Progenitor cell of endocrine pancreas (in vitro differentiated cells): ENCODE measurements around the gene MRTFA. TPM values are rescaled to one million over a fixed set of nuclear protein-coding genes. Genes with fewer than 3 reads are reported as not detected.

Experiments
- DNase-seq: peaks from one replicate; pipeline ENCODE4 v3.0.0; 2021; ENCODE audit warnings: low spot score; ENCODE audit not compliant: unreplicated experiment
- H3K27ac Mint-ChIP-seq: 2 replicates; pipeline ENCODE4 v1.8.0; 2021; ENCODE audit warnings: mild to moderate bottlenecking, moderate library complexity, mixed read lengths
- H3K27me3 Mint-ChIP-seq: 2 replicates; pipeline ENCODE4 v1.8.0; 2021; ENCODE audit warnings: mixed read lengths
- H3K36me3 Mint-ChIP-seq: 2 replicates; pipeline ENCODE4 v1.8.0; 2022; ENCODE audit warnings: mixed read lengths; ENCODE audit not compliant: insufficient read depth
- H3K4me1 Mint-ChIP-seq: 2 replicates; pipeline ENCODE4 v1.8.0; 2021; ENCODE audit warnings: low read depth, mixed read lengths
- H3K4me3 Mint-ChIP-seq: 2 replicates; pipeline ENCODE4 v1.8.0; 2021; ENCODE audit warnings: low read depth, mild to moderate bottlenecking, moderate library complexity, mixed read lengths
- H3K9me3 Mint-ChIP-seq: 2 replicates; pipeline ENCODE4 v1.8.0; 2021; ENCODE audit warnings: low read depth, mixed read lengths
- CTCF ChIP-seq: fragments of 200-600 bp; sonication (generic); IDR thresholded peaks from one replicate; pipeline ENCODE4 v1.5.0; 2021; ENCODE audit warnings: antibody characterized with exemption, mild to moderate bottlenecking; ENCODE audit not compliant: unreplicated experiment
- total RNA-seq: library from RNA; stranded (reverse); gene quantifications from 2 replicates; pipeline ENCODE4 v1.2.1, GENCODE V29; 2021

MRTFA gene
- total RNA-seq, 1 donor from 2014 or later, result 61.9 TPM

DNA sequence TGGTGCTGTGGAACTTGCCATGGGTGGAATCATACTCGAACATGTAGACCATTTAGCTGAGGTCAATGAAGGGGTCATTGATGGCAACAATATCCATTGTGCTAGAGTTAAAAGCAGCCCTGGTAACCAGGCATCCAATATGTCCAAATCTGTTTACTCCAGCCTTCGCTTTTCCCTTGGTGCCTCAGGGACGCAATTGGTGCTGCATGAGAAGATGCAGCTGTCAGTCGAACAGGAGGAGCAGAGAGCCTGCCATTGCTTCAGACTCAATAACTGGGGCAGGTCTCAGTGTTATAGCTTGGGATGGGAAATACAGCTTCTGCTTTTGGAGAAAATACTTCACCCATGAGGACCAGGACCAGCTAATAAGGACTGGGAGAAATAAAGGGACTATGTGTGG lies 37.8 kb upstream of the MRTFA start:
- H3K4me3 Mint-ChIP-seq, result no peak overlapping the region
- no peaks in the 10 kb centered on the region for H3K36me3 Mint-ChIP-seq
- H3K27me3 Mint-ChIP-seq, result peaks cover 8% of the 10 kb centered on the region
- H3K4me1 Mint-ChIP-seq, result peaks cover 3% of the 10 kb centered on the region
- H3K9me3 Mint-ChIP-seq, result no peaks in the 10 kb centered on the region
- TF ChIP-seq CTCF, result no peak
- DNase-seq, result no peak
- H3K27ac Mint-ChIP-seq, result no peak overlapping the region

- DNase-seq, result no peak
- Mint-ChIP-seq H3K4me1 (no peaks in the 10 kb centered on the region), H3K27me3 (no peaks in the 10 kb centered on the region), H3K4me3 (no peak overlapping the region), H3K9me3 (peaks cover 4% of the 10 kb centered on the region), H3K27ac (no peak overlapping the region), H3K36me3 (no peaks in the 10 kb centered on the region)
- no peak for TF ChIP-seq CTCF
Measured at GRCh38 chr22:40673017-40673416, 36.5 kb upstream of the MRTFA start.

GRCh38 chr22:40671796-40672360 lies 35.4 kb upstream of the MRTFA start:
- no peak for TF ChIP-seq CTCF
- no peak overlapping the region for H3K27ac Mint-ChIP-seq
- H3K4me1 Mint-ChIP-seq, result peaks cover 2% of the 10 kb centered on the region
- H3K4me3 Mint-ChIP-seq, result no peak overlapping the region
- no peaks in the 10 kb centered on the region for H3K27me3 Mint-ChIP-seq
- no peak for DNase-seq
- peaks cover 4% of the 10 kb centered on the region for H3K9me3 Mint-ChIP-seq
- H3K36me3 Mint-ChIP-seq, result no peaks in the 10 kb centered on the region

DNA sequence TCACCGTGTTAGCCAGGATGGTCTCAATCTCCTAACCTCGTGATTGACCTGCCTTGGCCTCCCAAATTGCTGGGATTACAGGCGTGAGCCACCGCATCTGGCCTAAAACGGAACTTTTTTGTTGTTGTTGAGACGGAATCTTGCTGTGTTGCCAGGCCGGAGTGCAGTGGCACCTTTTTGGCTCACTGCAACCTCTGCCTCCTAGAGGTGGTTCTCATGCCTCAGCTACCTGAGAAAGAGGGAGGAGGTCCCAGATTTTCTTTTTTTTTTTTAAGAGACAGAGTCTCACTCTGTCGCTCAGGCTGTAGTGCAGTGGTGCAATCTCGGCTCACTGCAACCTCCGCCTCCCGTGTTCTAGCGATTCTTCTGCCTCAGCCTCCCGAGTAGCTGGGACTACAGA lies 34.9 kb upstream of the MRTFA start:
- H3K9me3 Mint-ChIP-seq, result peaks cover 4% of the 10 kb centered on the region
- no peak for DNase-seq
- H3K27ac Mint-ChIP-seq, result no peak overlapping the region
- H3K36me3 Mint-ChIP-seq, result no peaks in the 10 kb centered on the region
- no peaks in the 10 kb centered on the region for H3K27me3 Mint-ChIP-seq
- H3K4me1 Mint-ChIP-seq, result peaks cover 2% of the 10 kb centered on the region
- TF ChIP-seq CTCF, result no peak
- no peak overlapping the region for H3K4me3 Mint-ChIP-seq

GRCh38 chr22:40670058-40670457 lies 33.5 kb upstream of the MRTFA start:
- no peak overlapping the region for H3K27ac Mint-ChIP-seq
- TF ChIP-seq CTCF, result no peak
- no peaks in the 10 kb centered on the region for H3K36me3 Mint-ChIP-seq
- H3K27me3 Mint-ChIP-seq, result no peaks in the 10 kb centered on the region
- H3K4me3 Mint-ChIP-seq, result no peak overlapping the region
- no peak for DNase-seq
- H3K4me1 Mint-ChIP-seq, result peaks cover 2% of the 10 kb centered on the region
- H3K9me3 Mint-ChIP-seq, result peaks cover 4% of the 10 kb centered on the region
